H1 (cell line): ENCODE data around the gene SKAP1. TPM values are rescaled to one million over a fixed set of nuclear protein-coding genes. Genes with fewer than 3 reads are reported as not detected.
"Not testable (repeated sequence)": the region's sequence is repeated elsewhere in the genome, so short reads cannot be mapped to it uniquely, and the experiment has no call there.

ENCODE experiments used
- CTCF ChIA-PET: fragments of 300-600 bp; sonication (Branson Sonifier 250); formaldehyde crosslinking; loops from one replicate; lab custom pipeline; 2021; ENCODE audit not compliant: partially characterized antibody; lab: Charles Lee
- POLR2A ChIA-PET: fragments of 300-600 bp; sonication (Branson Sonifier 250); formaldehyde crosslinking; loops from one replicate; lab custom pipeline; 2021; ENCODE audit warnings: inconsistent platforms; ENCODE audit not compliant: partially characterized antibody; lab: Charles Lee
- DNase-seq, 2 experiments: peaks; one replicate each; pipeline versions ENCODE4 v3.0.0 to v3.0.0-alpha.2; 2010 to 2022; ENCODE audit warnings: low spot score in 2 of 2, low read depth in 1 of 2, mixed read lengths in 1 of 2
- FAIRE-seq: peaks from 2 replicates; lab custom pipeline; 2011; peaks lifted over from hg19 to GRCh38; lab: Jason Lieb, UNC
- H2AFZ ChIP-seq: 2 replicates; pipeline ENCODE4 v1.8.1; 2012; ENCODE audit warnings: low read length, inconsistent platforms
- H2AK5ac ChIP-seq: 2 replicates; pipeline ENCODE4 v1.6.1; 2013; ENCODE audit warnings: low read depth, low read length
- H2BK120ac ChIP-seq: replicated peaks from 2 replicates; pipeline ENCODE3; 2013; ENCODE audit warnings: low read depth, low read length, inconsistent platforms
- H2BK12ac ChIP-seq: 2 replicates; pipeline ENCODE4 v1.6.1; 2013; ENCODE audit warnings: low read depth, low read length
- H2BK15ac ChIP-seq: 2 replicates; pipeline ENCODE4 v1.6.1; 2013; ENCODE audit warnings: low read length
- H2BK20ac ChIP-seq: 2 replicates; pipeline ENCODE4 v1.6.1; 2013; ENCODE audit warnings: low read length
- H2BK5ac ChIP-seq: 2 replicates; pipeline ENCODE4 v1.6.1; 2013; ENCODE audit warnings: low read depth, low read length
- H3K14ac ChIP-seq: 2 replicates; pipeline ENCODE4 v1.6.1; 2013; ENCODE audit warnings: inconsistent platforms; ENCODE audit not compliant: insufficient read length
- H3K18ac ChIP-seq: 2 replicates; pipeline ENCODE4 v1.6.1; 2013; ENCODE audit warnings: low read length; ENCODE audit errors: extremely low read depth
- H3K23ac ChIP-seq: 2 replicates; pipeline ENCODE4 v1.6.1; 2013; ENCODE audit warnings: inconsistent platforms; ENCODE audit not compliant: insufficient read length
- H3K23me2 ChIP-seq: 2 replicates; pipeline ENCODE4 v1.6.1; 2013; ENCODE audit warnings: low read depth, low read length
- H3K27ac ChIP-seq: 2 replicates; pipeline ENCODE4 v1.6.1; 2011; ENCODE audit warnings: low read depth, low read length, inconsistent platforms
- H3K27me3 ChIP-seq, 4 experiments: replicated peaks in 1 of 4; 1 replicate in 1 of 4; 2 replicates in 3 of 4; pipeline versions ENCODE4 v1.6.1 to v1.8.1; 2011 to 2013; ENCODE audit warnings: low read length in 3 of 4, mild to moderate bottlenecking in 3 of 4, inconsistent platforms in 2 of 4, mixed read lengths in 2 of 4, moderate library complexity in 1 of 4; ENCODE audit not compliant: control insufficient read depth in 3 of 4, insufficient read depth in 3 of 4; ENCODE audit errors: extremely low read depth in 1 of 4
- H3K36me3 ChIP-seq, 4 experiments: 2 replicates each; pipeline versions ENCODE4 v1.6.1 to v1.8.1; 2011 to 2013; ENCODE audit warnings: mild to moderate bottlenecking in 4 of 4, low read length in 3 of 4, moderate library complexity in 2 of 4, control low read depth in 1 of 4, inconsistent platforms in 1 of 4; ENCODE audit not compliant: insufficient read depth in 4 of 4, control insufficient read depth in 2 of 4
- H3K4ac ChIP-seq: replicated peaks from 2 replicates; pipeline ENCODE3; 2013; ENCODE audit warnings: low read length, low read depth, mixed read lengths, inconsistent platforms; ENCODE audit not compliant: insufficient read length
- H3K4me1 ChIP-seq, 4 experiments: replicated peaks in 1 of 4; 1 replicate in 1 of 4; 2 replicates in 3 of 4; pipeline versions ENCODE4 v1.6.1 to v1.8.1; 2011 to 2013; ENCODE audit warnings: low read length in 3 of 4, inconsistent platforms in 2 of 4, mixed read lengths in 1 of 4; ENCODE audit not compliant: insufficient read depth in 4 of 4, control insufficient read depth in 3 of 4
- H3K4me2 ChIP-seq, 2 experiments: 2 replicates each; pipeline versions ENCODE4 v1.6.1 to v1.8.1; 2011 to 2013; ENCODE audit warnings: low read depth in 2 of 2, low read length in 2 of 2, control low read depth in 1 of 2, inconsistent platforms in 1 of 2, mild to moderate bottlenecking in 1 of 2; ENCODE audit not compliant: insufficient read depth in 1 of 2
- H3K4me3 ChIP-seq, 4 experiments: fragments of 200-600, 300-600 bp in 1 of 4; sonication (generic), shearing (Covaris generic), sonication (Bioruptor Twin) in 1 of 4; 2 replicates each; pipeline versions ENCODE4 v1.5.1 to v1.8.1; 2011 to 2016; ENCODE audit warnings: low read length in 4 of 4, low read depth in 3 of 4, control low read depth in 2 of 4, inconsistent platforms in 2 of 4, mild to moderate bottlenecking in 2 of 4, mixed read lengths in 1 of 4, moderate library complexity in 1 of 4; ENCODE audit not compliant: insufficient read depth in 2 of 4; ENCODE audit errors: extremely low read depth in 1 of 4
- H3K56ac ChIP-seq: replicated peaks from 2 replicates; pipeline ENCODE3; 2013; ENCODE audit warnings: low read depth, mild to moderate bottlenecking, mixed read lengths, low read length, inconsistent platforms; ENCODE audit not compliant: insufficient read length
- H3K79me1 ChIP-seq: 2 replicates; pipeline ENCODE4 v1.6.1; 2013; ENCODE audit warnings: low read depth, low read length, control low read depth
- H3K79me2 ChIP-seq, 2 experiments: 2 replicates each; pipeline versions ENCODE4 v1.6.1 to v1.8.1; 2012 to 2013; ENCODE audit warnings: low read length in 2 of 2, mild to moderate bottlenecking in 2 of 2, inconsistent platforms in 1 of 2; ENCODE audit not compliant: insufficient read depth in 2 of 2, control insufficient read depth in 1 of 2
- H3K9ac ChIP-seq, 4 experiments: replicated peaks in 1 of 4; 1 replicate in 1 of 4; 2 replicates in 3 of 4; pipeline versions ENCODE4 v1.6.1 to v1.8.1; 2011 to 2013; ENCODE audit warnings: low read depth in 3 of 4, low read length in 3 of 4, control low read depth in 2 of 4, mild to moderate bottlenecking in 2 of 4, moderate library complexity in 2 of 4, inconsistent platforms in 1 of 4; ENCODE audit errors: extremely low read depth in 1 of 4
- H3K9me3 ChIP-seq, 2 experiments: 2 replicates each; pipeline versions ENCODE4 v1.6.1 to v1.8.1; 2012 to 2013; ENCODE audit warnings: mild to moderate bottlenecking in 2 of 2, moderate library complexity in 2 of 2, control low read depth in 1 of 2, inconsistent platforms in 1 of 2, low read depth in 1 of 2, low read length in 1 of 2, mixed read lengths in 1 of 2; ENCODE audit not compliant: insufficient read depth in 2 of 2
- H4K20me1 ChIP-seq, 2 experiments: replicated peaks in 1 of 2; 2 replicates each; pipeline versions ENCODE3 to v1.8.1; 2011 to 2013; ENCODE audit warnings: inconsistent platforms in 2 of 2, low read length in 2 of 2, mild to moderate bottlenecking in 1 of 2; ENCODE audit not compliant: insufficient read depth in 2 of 2, control insufficient read depth in 1 of 2
- H4K5ac ChIP-seq: 2 replicates; pipeline ENCODE4 v1.6.1; 2013; ENCODE audit warnings: low read length, low read depth, mixed read lengths, inconsistent platforms; ENCODE audit not compliant: insufficient read length
- H4K8ac ChIP-seq: 2 replicates; pipeline ENCODE4 v1.8.0; 2013; ENCODE audit warnings: mild to moderate bottlenecking, moderate library complexity, low read length, inconsistent platforms; ENCODE audit not compliant: insufficient read depth; ENCODE audit errors: extremely low read depth
- H4K91ac ChIP-seq: replicated peaks from 2 replicates; pipeline ENCODE3; 2013; ENCODE audit warnings: low read length, mixed read lengths, inconsistent platforms; ENCODE audit not compliant: insufficient read length
- WGBS, 2 experiments: shearing (Covaris generic) in 1 of 2; methylation state at CpG; one replicate each; pipeline versions ENCODE4 v1.1.6 to v1.1.7; 2013 to 2015; ENCODE audit warnings: low lambda C conversion rate in 2 of 2, mixed read lengths in 2 of 2, inconsistent platforms in 1 of 2, low coverage in 1 of 2, missing lambda C conversion rate in 1 of 2; ENCODE audit not compliant: insufficient replicate concordance in 2 of 2, insufficient coverage in 1 of 2, insufficient read length in 1 of 2; ENCODE audit errors: extremely low coverage in 1 of 2, missing lambda C conversion rate in 1 of 2; 5-methylcytosine and 5-hydroxymethylcytosine counted together
- polyA plus RNA-seq, 7 experiments: library from polyadenylated mRNA; depleted of rRNA in 3 of 7; stranded (reverse) in 5 of 7; unstranded in 2 of 7; fragments of >200 nt in 5 of 7; fragments of 200-250 nt in 2 of 7; gene quantifications; 1 replicate in 5 of 7; 2 replicates in 1 of 7; 4 replicates in 1 of 7; pipeline versions ENCODE4 v1.2.1 to v1.2.3, GENCODE V29; 2011 to 2013; ENCODE audit warnings: missing spikeins in 2 of 7, mixed read lengths in 2 of 7
- total RNA-seq: library from RNA; stranded (reverse); fragmentation: NEBNext Ultra II Directional; extraction: Animal tissue kit (Norgen Biotek cat#: 25700); gene quantifications from 2 replicates; pipeline ENCODE4 v1.2.1, GENCODE V29; 2021

The SKAP1 gene
- total and polyA plus RNA-seq, 2 of the 8 experiments (the other 6 are each of a cell fraction or from before 2014, with no cell fraction given): not detected

DNA sequence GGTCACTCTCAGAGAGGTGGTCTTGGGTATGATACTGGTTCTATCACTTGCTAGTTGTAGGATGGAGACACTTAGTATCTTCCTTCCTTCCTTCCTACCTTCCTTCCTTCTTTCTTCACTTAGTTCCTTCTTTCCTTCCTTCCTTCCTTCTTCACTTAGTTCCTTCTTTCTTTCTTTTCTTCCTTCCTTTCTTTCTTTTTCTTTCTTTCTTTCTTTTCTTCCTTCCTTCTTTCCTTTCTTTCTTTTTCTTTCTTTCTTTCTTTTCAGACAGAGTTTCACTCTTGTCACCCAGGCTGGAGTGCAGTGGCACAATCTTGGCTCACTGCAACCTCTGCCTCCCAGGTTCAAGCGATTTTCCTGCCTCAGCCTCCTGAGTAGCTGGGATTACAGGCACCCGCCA is 92.1 kb downstream of the SKAP1 start:
- H2BK5ac ChIP-seq, H3K4me3 ChIP-seq, H3K23ac ChIP-seq, H4K91ac ChIP-seq, H3K4ac ChIP-seq, H3K23me2 ChIP-seq, H3K56ac ChIP-seq, H3K36me3 ChIP-seq, DNase-seq, H3K4me1 ChIP-seq, H3K18ac ChIP-seq, H2BK120ac ChIP-seq, H3K27ac ChIP-seq, H4K20me1 ChIP-seq, H3K79me1 ChIP-seq, H2AK5ac ChIP-seq, H3K79me2 ChIP-seq, FAIRE-seq, H2BK20ac ChIP-seq, H2AFZ ChIP-seq, H3K9ac ChIP-seq, H2BK12ac ChIP-seq, H3K14ac ChIP-seq, H3K4me2 ChIP-seq, H4K5ac ChIP-seq, H3K9me3 ChIP-seq, H2BK15ac ChIP-seq, H3K27me3 ChIP-seq, H4K8ac ChIP-seq: not testable (repeated sequence)
- ChIA-PET POLR2A (interaction anchor here (0.6 kb wide), 1 partner anchor 125 kb away, joined by 3 read pairs; no protein-coding TSS in a partner anchor), CTCF (interaction anchor here (0.6 to 3.6 kb wide), 5 partner anchors 13 to 145 kb away, joined by 3 to 23 read pairs (median 3); no protein-coding TSS in a partner anchor)
- WGBS, 2 experiments: 84% methylated on average over 2 of the region's 2 CpGs; no CpG with 5 or more reads in 1 of the 2 experiments
